PC-9 (cell line): Measurements from ENCODE around the gene GMDS. TPM values are rescaled to one million over a fixed set of nuclear protein-coding genes. Genes with fewer than 3 reads are reported as not detected.

Source experiments
- BruUV-seq: library from RNA; stranded (reverse); fragments of 400-500 nt; replicated peaks from 2 replicates; lab custom pipeline; 2021; lab: Mats Ljungman, UMichigan
- CTCF ChIA-PET: fragments of 300-600 bp; sonication (Branson Sonifier 250); formaldehyde crosslinking; loops from one replicate; lab custom pipeline; 2022; ENCODE audit warnings: antibody characterized with exemption; lab: Charles Lee
- POLR2A ChIA-PET: fragments of 300-600 bp; sonication (Branson Sonifier 250); formaldehyde crosslinking; loops from one replicate; lab custom pipeline; 2022; ENCODE audit warnings: antibody characterized with exemption; ENCODE audit not compliant: unreplicated experiment; lab: Charles Lee
- DNase-seq, 2 experiments: peaks; one replicate each; pipeline versions ENCODE4 v3.0.0 to v3.0.0-alpha.2; 2015 to 2022; ENCODE audit warnings: mixed read lengths in 1 of 2
- H2AFZ ChIP-seq: fragments of 200-600 bp; sonication (generic); 2 replicates; pipeline ENCODE4 v1.8.1; 2017; ENCODE audit warnings: antibody characterized with exemption
- H3F3A ChIP-seq: fragments of 200-600 bp; sonication (generic); 2 replicates; pipeline ENCODE4 v1.8.1; 2017; ENCODE audit warnings: antibody characterized with exemption, mild to moderate bottlenecking, low read depth; ENCODE audit not compliant: insufficient read depth
- H3K27ac ChIP-seq: fragments of 200-600 bp; sonication (generic); 2 replicates; pipeline ENCODE4 v1.6.1; 2016; ENCODE audit warnings: mixed run types
- H3K27me3 ChIP-seq: fragments of 200-600 bp; sonication (generic); 2 replicates; pipeline ENCODE4 v1.6.1; 2016; ENCODE audit warnings: low read depth, mixed run types; ENCODE audit not compliant: insufficient read depth
- H3K36me3 ChIP-seq: fragments of 200-600 bp; sonication (generic); 2 replicates; pipeline ENCODE4 v1.6.1; 2016; ENCODE audit warnings: low read depth, mixed run types
- H3K4me1 ChIP-seq: fragments of 200-600 bp; sonication (generic); replicated peaks from 2 replicates; pipeline ENCODE4 v1.6.1; 2016; ENCODE audit warnings: mixed run types; ENCODE audit not compliant: insufficient read depth
- H3K4me2 ChIP-seq: fragments of 200-600 bp; sonication (generic); 2 replicates; pipeline ENCODE4 v1.6.1; 2017; ENCODE audit warnings: mixed run types
- H3K4me3 ChIP-seq: fragments of 200-600 bp; sonication (generic); 2 replicates; pipeline ENCODE4 v1.6.1; 2016; ENCODE audit warnings: mixed run types
- H3K79me2 ChIP-seq: fragments of 200-600 bp; sonication (generic); 2 replicates; pipeline ENCODE4 v1.6.1; 2017; ENCODE audit warnings: low read depth, mixed run types
- H3K9me2 ChIP-seq: fragments of 200-600 bp; sonication (generic); 2 replicates; pipeline ENCODE4 v1.8.1; 2017; ENCODE audit warnings: mild to moderate bottlenecking; ENCODE audit not compliant: insufficient read depth
- H3K9me3 ChIP-seq: fragments of 200-600 bp; sonication (generic); 2 replicates; pipeline ENCODE4 v1.8.1; 2016; ENCODE audit warnings: low read depth; ENCODE audit not compliant: insufficient read depth
- H4K20me1 ChIP-seq: fragments of 200-600 bp; sonication (generic); 2 replicates; pipeline ENCODE4 v1.8.1; 2017; ENCODE audit not compliant: insufficient read depth
- EZH2 ChIP-seq: fragments of 200-600 bp; sonication (generic); IDR thresholded peaks from 2 replicates; pipeline ENCODE4 v1.8.0; 2017; ENCODE audit warnings: antibody characterized with exemption, low read depth
- intact Hi-C: fragments of 100-400 bp; cut with micrococcal nuclease; formaldehyde crosslinking; loops from one replicate; pipeline ENCODE4 v1.10.0; 2022; ENCODE audit not compliant: unreplicated experiment
- total RNA-seq: library from RNA; stranded (reverse); gene quantifications from 2 replicates; pipeline ENCODE4 v1.2.3, GENCODE V29; 2021
- TF ChIP-seq, protein P1 (sequence below): fragments of 200-600 bp; sonication (generic); conservative IDR thresholded peaks from 2 replicates; pipeline ENCODE4 v1.6.1; 2017; ENCODE audit warnings: mixed run types, antibody characterized with exemption, mild to moderate bottlenecking, moderate library complexity

GMDS gene
- total RNA-seq, 1 experiment from 2014 or later, result 30.1 TPM

DNA sequence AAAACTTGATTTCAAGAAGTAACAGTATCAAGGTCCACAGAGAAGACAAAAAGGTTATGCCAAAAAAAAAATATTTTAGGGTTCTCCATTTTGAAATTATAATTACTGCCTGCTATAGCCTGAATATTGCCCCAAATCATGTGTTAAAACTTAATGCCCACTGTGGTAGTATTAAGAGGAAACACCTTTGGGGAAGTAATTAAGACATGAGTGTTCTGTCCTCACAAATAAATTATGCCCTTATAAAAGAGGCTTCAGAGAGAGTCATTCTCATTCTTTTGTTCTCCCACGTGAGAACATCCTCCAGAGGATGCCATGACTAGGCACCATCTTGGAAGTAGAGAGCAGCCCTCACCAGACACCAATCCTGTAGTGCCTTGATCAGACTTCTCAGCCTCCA, 66.2 kb downstream of the GMDS start:
- H3K9me2 ChIP-seq, result no peaks in the 10 kb centered on the region
- POLR2A ChIA-PET, result no interaction called here
- intact Hi-C loops, result no loop called here
- CTCF ChIA-PET, result no interaction called here
- H3K27ac ChIP-seq, result no peak overlapping the region
- TF ChIP-seq, protein P1, sequence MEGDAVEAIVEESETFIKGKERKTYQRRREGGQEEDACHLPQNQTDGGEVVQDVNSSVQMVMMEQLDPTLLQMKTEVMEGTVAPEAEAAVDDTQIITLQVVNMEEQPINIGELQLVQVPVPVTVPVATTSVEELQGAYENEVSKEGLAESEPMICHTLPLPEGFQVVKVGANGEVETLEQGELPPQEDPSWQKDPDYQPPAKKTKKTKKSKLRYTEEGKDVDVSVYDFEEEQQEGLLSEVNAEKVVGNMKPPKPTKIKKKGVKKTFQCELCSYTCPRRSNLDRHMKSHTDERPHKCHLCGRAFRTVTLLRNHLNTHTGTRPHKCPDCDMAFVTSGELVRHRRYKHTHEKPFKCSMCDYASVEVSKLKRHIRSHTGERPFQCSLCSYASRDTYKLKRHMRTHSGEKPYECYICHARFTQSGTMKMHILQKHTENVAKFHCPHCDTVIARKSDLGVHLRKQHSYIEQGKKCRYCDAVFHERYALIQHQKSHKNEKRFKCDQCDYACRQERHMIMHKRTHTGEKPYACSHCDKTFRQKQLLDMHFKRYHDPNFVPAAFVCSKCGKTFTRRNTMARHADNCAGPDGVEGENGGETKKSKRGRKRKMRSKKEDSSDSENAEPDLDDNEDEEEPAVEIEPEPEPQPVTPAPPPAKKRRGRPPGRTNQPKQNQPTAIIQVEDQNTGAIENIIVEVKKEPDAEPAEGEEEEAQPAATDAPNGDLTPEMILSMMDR, result no peak
- no peak for TF ChIP-seq EZH2
- no peak overlapping the region for H2AFZ ChIP-seq
- H3K9me3 ChIP-seq, result no peaks in the 10 kb centered on the region
- H3K4me2 ChIP-seq, result no peak overlapping the region
- DNase-seq, result no peak
- H3K4me1 ChIP-seq, result no peaks in the 10 kb centered on the region
- H3K27me3 ChIP-seq, result no peaks in the 10 kb centered on the region
- no peak overlapping the region for H3K4me3 ChIP-seq
- no peaks in the 10 kb centered on the region for H3F3A ChIP-seq
- H3K36me3 ChIP-seq, result no peaks in the 10 kb centered on the region
- no peaks in the 10 kb centered on the region for H3K79me2 ChIP-seq
- H4K20me1 ChIP-seq, result no peaks in the 10 kb centered on the region
- BruUV-seq, result no TSS peak

DNA sequence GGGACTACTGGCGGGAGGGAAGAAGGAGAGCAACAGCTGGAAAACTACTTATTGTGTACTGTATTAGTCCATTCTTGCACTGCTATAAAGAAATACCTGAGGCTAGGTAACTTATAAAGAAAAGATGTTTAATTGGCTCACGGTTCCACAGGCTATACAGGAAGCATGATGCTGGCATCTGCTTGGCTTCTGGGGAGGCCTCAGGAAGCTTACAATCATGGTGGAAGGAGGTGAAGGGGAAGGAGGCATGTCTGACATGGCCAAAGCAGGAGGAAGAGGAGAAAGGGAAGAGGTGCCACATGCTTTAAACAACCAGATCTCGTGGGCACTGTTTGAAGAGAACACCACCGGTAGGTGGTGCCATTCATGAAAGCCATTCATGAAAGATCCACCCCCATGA, 67.3 kb downstream of the GMDS start:
- Histone ChIP-seq H3K9me3 (no peaks in the 10 kb centered on the region), H4K20me1 (no peaks in the 10 kb centered on the region), H2AFZ (no peak overlapping the region), H3K27ac (no peak overlapping the region), H3K9me2 (no peaks in the 10 kb centered on the region), H3K4me1 (no peaks in the 10 kb centered on the region), H3K4me2 (no peak overlapping the region), H3K79me2 (no peaks in the 10 kb centered on the region), H3K4me3 (no peak overlapping the region), H3K36me3 (no peaks in the 10 kb centered on the region), H3K27me3 (no peaks in the 10 kb centered on the region), H3F3A (no peaks in the 10 kb centered on the region)
- intact Hi-C loops, result no loop called here
- TF ChIP-seq EZH2, result no peak
- TF ChIP-seq, protein P1, result no peak
- no peak for DNase-seq
- no TSS peak for BruUV-seq
- CTCF ChIA-PET, result no interaction called here
- POLR2A ChIA-PET, result no interaction called here

DNA sequence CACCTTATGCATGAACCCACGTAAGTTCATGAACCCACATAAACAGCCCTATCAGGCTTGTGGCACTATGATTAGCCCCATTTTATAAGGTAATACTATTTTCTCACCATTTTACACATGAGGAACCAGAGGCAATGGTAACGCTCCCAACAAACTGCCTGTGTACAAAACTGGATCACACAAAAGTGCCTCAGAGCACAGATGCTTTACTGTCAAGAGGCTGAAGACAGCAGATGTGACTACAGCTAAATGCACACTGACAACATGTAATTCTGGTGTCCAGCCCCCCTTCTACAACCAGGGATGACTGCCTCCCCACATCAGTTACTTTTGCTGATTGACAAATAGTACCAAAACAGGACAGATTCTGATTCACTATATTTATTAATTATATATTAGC, 69.6 kb downstream of the GMDS start:
- no TSS peak for BruUV-seq
- no peak for DNase-seq
- Histone ChIP-seq H3K79me2 (no peaks in the 10 kb centered on the region), H3K4me1 (no peaks in the 10 kb centered on the region), H3K36me3 (no peaks in the 10 kb centered on the region), H3K9me2 (no peaks in the 10 kb centered on the region), H3F3A (no peaks in the 10 kb centered on the region), H3K4me2 (no peak overlapping the region), H2AFZ (no peak overlapping the region), H3K27ac (no peak overlapping the region), H3K9me3 (no peaks in the 10 kb centered on the region), H3K4me3 (no peak overlapping the region), H4K20me1 (no peaks in the 10 kb centered on the region), H3K27me3 (no peaks in the 10 kb centered on the region)
- intact Hi-C loops, result no loop called here
- ChIA-PET POLR2A (no interaction called here), CTCF (no interaction called here)
- TF ChIP-seq, protein P1, result no peak
- TF ChIP-seq EZH2, result no peak
